Ramos (cell line): ENCODE data around the gene GLRA3.

Experiments
- in situ Hi-C: fragments of 300-500 bp; cut with MboI; formaldehyde crosslinking; loops from one replicate; pipeline ENCODE4 v1.14.3; 2022; ENCODE audit warnings: low sequenced_read_pairs; ENCODE audit not compliant: unreplicated experiment

GLRA3 gene

GRCh38 chr4:174616661-174617060, 212.4 kb downstream of the GLRA3 start:
- in situ Hi-C loops: no loop called here

- in situ Hi-C loops: no loop called here
These were observed 215.1 kb downstream of the GLRA3 start for GRCh38 chr4:174613979-174614378.

- in situ Hi-C loops: no loop called here
These were observed 217.3 kb downstream of the GLRA3 start for GRCh38 chr4:174611792-174612191.

- in situ Hi-C loops: no loop called here
These were observed 221.3 kb downstream of the GLRA3 start for GRCh38 chr4:174607792-174608191.

DNA sequence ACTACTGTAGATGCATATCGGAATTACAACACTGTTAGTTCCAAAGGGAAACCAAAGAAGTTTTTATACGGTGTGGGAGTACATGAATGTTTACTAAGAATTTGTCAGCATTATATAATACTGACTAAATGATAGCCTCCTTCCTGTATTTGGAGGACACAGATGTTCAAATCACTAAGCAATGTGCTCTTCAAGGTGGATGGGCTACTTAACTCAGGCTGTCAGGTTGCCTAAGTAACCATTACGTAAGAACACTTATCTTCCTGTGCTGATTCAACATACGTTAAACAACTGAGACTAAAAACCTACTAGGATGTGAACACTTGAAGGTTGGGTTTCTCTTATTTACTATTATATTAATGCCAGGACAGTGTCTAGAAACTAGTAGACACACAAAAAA, 224.8 kb downstream of the GLRA3 start:
- in situ Hi-C loops: no loop called here

DNA sequence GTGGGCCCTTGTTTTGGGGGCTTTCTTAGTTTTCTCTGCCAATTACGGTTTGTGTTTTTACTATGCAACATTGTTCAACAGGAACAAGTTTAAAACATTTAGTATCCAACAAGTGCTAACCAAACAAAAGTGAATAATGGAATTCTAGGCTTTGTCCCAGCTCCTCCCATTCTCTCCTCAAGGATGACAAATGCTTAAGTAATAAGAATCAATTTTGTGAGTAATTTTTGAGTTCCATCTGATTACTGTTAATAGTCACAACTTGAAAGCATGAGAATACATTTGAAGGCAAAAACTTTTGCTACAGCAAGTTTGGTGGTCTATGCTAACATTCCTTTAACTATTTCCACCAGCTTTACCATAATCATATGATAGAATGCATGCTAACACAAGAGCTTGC, 228.7 kb downstream of the GLRA3 start:
- in situ Hi-C loops: no loop called here

GRCh38 chr4:174598800-174599199, 230.2 kb downstream of the GLRA3 start:
- in situ Hi-C loops: no loop called here

GRCh38 chr4:174596513-174596912, 232.5 kb downstream of the GLRA3 start:
- in situ Hi-C loops: no loop called here

DNA sequence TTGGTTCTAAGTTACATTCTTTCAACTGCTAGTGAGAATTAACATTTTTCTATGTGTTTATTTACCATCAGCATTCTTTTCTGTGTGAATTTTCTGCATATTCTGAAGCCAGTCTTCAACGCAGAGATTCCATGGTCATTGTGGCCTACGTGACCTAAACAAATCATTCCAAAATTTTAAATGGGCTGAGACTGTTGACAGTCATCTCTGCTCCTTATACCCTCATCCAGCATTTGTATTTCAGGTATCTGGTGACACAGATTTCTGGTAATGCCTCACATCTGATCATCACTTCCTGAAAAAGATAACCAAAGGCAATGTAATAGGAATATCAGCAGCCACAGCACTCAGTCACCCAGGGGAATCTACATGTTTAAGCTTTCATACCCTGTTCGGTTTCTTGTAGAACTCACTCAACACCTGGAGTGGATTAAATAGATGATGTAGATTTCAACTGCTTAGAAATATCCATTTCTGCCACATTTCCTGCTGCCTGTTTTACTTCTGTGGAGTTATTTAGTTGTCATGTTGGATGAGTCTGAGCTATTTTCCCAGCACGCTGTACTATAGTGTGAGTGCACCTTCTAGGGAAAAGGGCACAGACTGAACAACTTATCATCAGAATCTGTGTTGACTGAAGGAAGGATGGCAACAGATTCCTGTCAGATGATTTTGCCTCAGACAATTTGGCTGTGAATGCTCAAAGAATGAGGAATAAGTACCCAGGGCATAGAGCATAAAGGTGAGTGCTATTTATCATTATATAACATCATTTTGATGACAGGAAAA, 233.7 kb downstream of the GLRA3 start:
- in situ Hi-C loops: no loop called here

DNA sequence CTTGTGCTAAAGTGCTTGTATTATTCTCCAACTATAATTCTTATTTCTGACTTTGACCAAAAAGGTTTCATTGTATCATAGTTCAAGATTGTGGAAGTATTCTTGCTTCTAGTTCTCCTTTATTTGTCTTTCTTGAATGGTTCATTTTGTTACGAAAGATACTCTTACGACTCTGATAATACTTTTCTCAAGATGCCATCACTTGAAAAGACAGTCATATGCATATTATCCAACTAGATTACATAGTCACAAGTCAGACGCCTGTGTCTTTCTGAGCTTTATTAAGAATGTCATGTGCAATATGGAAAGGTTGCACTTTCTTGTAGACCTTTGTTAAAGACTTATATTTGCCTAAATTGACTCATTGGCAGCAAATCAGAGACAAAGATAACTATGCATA, 235.3 kb downstream of the GLRA3 start:
- in situ Hi-C loops: no loop called here

- in situ Hi-C loops: no loop called here
These were observed 236.1 kb downstream of the GLRA3 start for GRCh38 chr4:174592985-174593335.

- in situ Hi-C loops: no loop called here
These were observed 236.6 kb downstream of the GLRA3 start for GRCh38 chr4:174592256-174592984.

- in situ Hi-C loops: no loop called here
These were observed 237.6 kb downstream of the GLRA3 start for GRCh38 chr4:174591243-174592021.

- in situ Hi-C loops: no loop called here
These were observed 238.7 kb downstream of the GLRA3 start for GRCh38 chr4:174590336-174590735.
